ENCODE data around the gene RAB10. TPM values are rescaled to one million over a fixed set of nuclear protein-coding genes. Genes with fewer than 3 reads are reported as not detected.

RAB10 gene
- total RNA-seq, 2 donors from 2014 or later, result 115 to 121 TPM

DNA sequence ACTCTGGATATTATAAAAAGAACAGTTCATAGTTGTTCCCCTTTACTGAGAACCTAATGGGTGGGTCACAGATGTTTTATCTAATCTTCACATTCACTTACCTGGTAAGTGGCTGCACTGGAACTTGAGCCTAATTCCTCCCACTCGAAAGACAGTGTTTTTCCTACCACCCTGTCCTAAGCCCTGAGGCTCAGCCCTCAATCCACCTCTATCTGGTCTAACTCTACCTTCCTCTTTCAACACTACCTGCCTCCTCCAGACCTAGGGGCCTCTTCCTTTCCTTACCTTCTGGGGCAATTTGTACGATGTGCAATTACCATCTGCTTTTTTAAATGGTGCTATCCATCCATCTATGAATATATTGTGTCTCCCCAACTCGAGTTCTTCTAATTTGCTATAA, 41.9 kb upstream of the RAB10 start:
- WGBS, 2 experiments (ENCODE audit: insufficient coverage in 1 of 2, insufficient read length in 1 of 2), result 94 to 100% methylated on average over 2 to 3 of the region's 3 CpGs
- no peak overlapping the region for H3K4me3 ChIP-seq (ENCODE audit: low read length)
- H3K27ac ChIP-seq (ENCODE audit: low read depth, low read length), result no peak overlapping the region
- Mint-ChIP-seq H3K27ac (no peak overlapping the region), H3K27me3 (ENCODE audit: insufficient read depth) (no peaks in the 10 kb centered on the region), H3K4me1 (no peaks in the 10 kb centered on the region), H3K9me3 (no peaks in the 10 kb centered on the region), H3K36me3 (ENCODE audit: low read depth) (no peaks in the 10 kb centered on the region), H3K4me3 (no peak overlapping the region)
- DNase-seq, result no peak
- no peaks in the 10 kb centered on the region for H3K27me3 ChIP-seq (ENCODE audit: control insufficient read depth, insufficient read depth, low read length, poor library complexity, severe bottlenecking)
- no peaks in the 10 kb centered on the region for H3K4me1 ChIP-seq (ENCODE audit: control insufficient read depth, insufficient read depth, low read length)
- H3K9me3 ChIP-seq (ENCODE audit: control insufficient read depth, low read length), result no peaks in the 10 kb centered on the region
- TF ChIP-seq, protein P1, sequence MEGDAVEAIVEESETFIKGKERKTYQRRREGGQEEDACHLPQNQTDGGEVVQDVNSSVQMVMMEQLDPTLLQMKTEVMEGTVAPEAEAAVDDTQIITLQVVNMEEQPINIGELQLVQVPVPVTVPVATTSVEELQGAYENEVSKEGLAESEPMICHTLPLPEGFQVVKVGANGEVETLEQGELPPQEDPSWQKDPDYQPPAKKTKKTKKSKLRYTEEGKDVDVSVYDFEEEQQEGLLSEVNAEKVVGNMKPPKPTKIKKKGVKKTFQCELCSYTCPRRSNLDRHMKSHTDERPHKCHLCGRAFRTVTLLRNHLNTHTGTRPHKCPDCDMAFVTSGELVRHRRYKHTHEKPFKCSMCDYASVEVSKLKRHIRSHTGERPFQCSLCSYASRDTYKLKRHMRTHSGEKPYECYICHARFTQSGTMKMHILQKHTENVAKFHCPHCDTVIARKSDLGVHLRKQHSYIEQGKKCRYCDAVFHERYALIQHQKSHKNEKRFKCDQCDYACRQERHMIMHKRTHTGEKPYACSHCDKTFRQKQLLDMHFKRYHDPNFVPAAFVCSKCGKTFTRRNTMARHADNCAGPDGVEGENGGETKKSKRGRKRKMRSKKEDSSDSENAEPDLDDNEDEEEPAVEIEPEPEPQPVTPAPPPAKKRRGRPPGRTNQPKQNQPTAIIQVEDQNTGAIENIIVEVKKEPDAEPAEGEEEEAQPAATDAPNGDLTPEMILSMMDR (conservative IDR thresholded peaks at IDR 0.05), result no peak
- no peak overlapping the region for H3K9ac ChIP-seq (ENCODE audit: extremely low read depth, low read length, poor library complexity, severe bottlenecking)
- H3K36me3 ChIP-seq (ENCODE audit: control insufficient read depth, insufficient read depth, low read length), result no peaks in the 10 kb centered on the region

DNA sequence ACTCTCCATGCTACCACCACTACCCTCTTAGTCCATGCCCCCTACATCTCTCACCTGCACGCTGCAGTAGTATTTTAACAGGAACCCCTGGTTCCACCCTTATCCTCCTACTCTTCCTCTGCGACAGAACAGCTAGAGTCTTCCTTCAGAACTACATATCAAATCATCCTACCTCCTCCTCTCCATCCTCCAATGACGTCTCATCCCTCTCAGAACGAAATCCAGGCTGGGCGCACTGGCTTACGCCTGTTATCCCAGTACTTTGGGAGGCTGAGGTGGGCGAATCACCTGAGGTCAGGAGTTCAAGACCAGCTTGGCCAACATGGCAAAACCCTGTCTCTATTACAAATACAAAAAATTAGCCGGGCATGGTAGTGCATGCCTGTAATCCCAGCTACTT, 41.3 kb upstream of the RAB10 start:
- WGBS, 2 experiments (ENCODE audit: insufficient coverage in 1 of 2, insufficient read length in 1 of 2), result 93 to 100% methylated on average over 7 to 8 of the region's 8 CpGs
- Histone ChIP-seq H3K4me3 (ENCODE audit: low read length) (no peak overlapping the region), H3K9ac (ENCODE audit: extremely low read depth, low read length, poor library complexity, severe bottlenecking) (no peak overlapping the region), H3K27ac (ENCODE audit: low read depth, low read length) (no peak overlapping the region), H3K4me1 (ENCODE audit: control insufficient read depth, insufficient read depth, low read length) (no peaks in the 10 kb centered on the region), H3K36me3 (ENCODE audit: control insufficient read depth, insufficient read depth, low read length) (no peaks in the 10 kb centered on the region), H3K9me3 (ENCODE audit: control insufficient read depth, low read length) (no peaks in the 10 kb centered on the region), H3K27me3 (ENCODE audit: control insufficient read depth, insufficient read depth, low read length, poor library complexity, severe bottlenecking) (no peaks in the 10 kb centered on the region)
- H3K9me3 Mint-ChIP-seq, result no peaks in the 10 kb centered on the region
- DNase-seq, result no peak
- H3K36me3 Mint-ChIP-seq (ENCODE audit: low read depth), result no peaks in the 10 kb centered on the region
- H3K27me3 Mint-ChIP-seq (ENCODE audit: insufficient read depth), result no peaks in the 10 kb centered on the region
- TF ChIP-seq, protein P1 (conservative IDR thresholded peaks at IDR 0.05), result no peak
- no peak overlapping the region for H3K27ac Mint-ChIP-seq
- H3K4me3 Mint-ChIP-seq, result no peak overlapping the region
- peaks cover under 1% of the 10 kb centered on the region for H3K4me1 Mint-ChIP-seq

DNA sequence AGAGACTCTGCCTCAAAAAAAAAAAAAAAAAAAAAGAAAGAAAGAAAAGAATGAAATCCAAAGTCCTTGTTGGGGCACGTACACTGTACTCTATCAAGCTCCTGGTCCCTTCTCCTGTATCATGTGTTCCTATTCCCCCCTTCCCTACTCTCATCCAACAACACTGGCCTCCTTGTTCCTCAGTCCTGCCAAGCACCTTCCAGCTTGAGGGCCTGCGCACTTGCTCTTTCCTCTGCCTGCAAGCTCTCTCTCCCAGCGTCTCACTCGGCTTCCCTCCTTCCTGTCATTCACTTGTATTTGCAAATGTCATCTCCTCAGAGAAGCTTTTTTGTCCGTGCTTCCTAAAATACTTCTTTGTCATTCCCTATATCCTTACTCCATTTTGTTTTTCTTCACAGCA, 40.8 kb upstream of the RAB10 start:
- H3K9me3 Mint-ChIP-seq, result no peaks in the 10 kb centered on the region
- no peak overlapping the region for H3K27ac ChIP-seq (ENCODE audit: low read depth, low read length)
- no peaks in the 10 kb centered on the region for H3K27me3 Mint-ChIP-seq (ENCODE audit: insufficient read depth)
- H3K4me1 Mint-ChIP-seq, result peaks cover 3% of the 10 kb centered on the region
- H3K4me3 Mint-ChIP-seq, result no peak overlapping the region
- H3K27ac Mint-ChIP-seq, result no peak overlapping the region
- TF ChIP-seq, protein P1 (conservative IDR thresholded peaks at IDR 0.05), result no peak
- no peak for DNase-seq
- 81 to 87% methylated on average over 4 to 5 of the region's 5 CpGs for WGBS, 2 experiments (ENCODE audit: insufficient coverage in 1 of 2, insufficient read length in 1 of 2)
- no peaks in the 10 kb centered on the region for H3K36me3 ChIP-seq (ENCODE audit: control insufficient read depth, insufficient read depth, low read length)
- no peak overlapping the region for H3K4me3 ChIP-seq (ENCODE audit: low read length)
- no peaks in the 10 kb centered on the region for H3K9me3 ChIP-seq (ENCODE audit: control insufficient read depth, low read length)
- no peaks in the 10 kb centered on the region for H3K27me3 ChIP-seq (ENCODE audit: control insufficient read depth, insufficient read depth, low read length, poor library complexity, severe bottlenecking)
- H3K36me3 Mint-ChIP-seq (ENCODE audit: low read depth), result no peaks in the 10 kb centered on the region
- no peak overlapping the region for H3K9ac ChIP-seq (ENCODE audit: extremely low read depth, low read length, poor library complexity, severe bottlenecking)
- no peaks in the 10 kb centered on the region for H3K4me1 ChIP-seq (ENCODE audit: control insufficient read depth, insufficient read depth, low read length)
